GM21528 (cell line): Measurements from ENCODE around the gene JTB.

Source experiments
- ATAC-seq: cut with Tn5 transposase; IDR thresholded peaks from one replicate; pipeline ENCODE4 v1.9.1; 2021; ENCODE audit warnings: mild to moderate bottlenecking, moderate library complexity; ENCODE audit not compliant: unreplicated experiment, low FRiP score

JTB gene

GRCh38 chr1:153957744-153958110 lies 19.7 kb downstream of the JTB start:
- ATAC-seq, result peak; percentile 15

GRCh38 chr1:153956997-153957715 lies 20.3 kb downstream of the JTB start:
- no peak for ATAC-seq

GRCh38 chr1:153954826-153955225 lies 22.6 kb downstream of the JTB start:
- no peak for ATAC-seq

GRCh38 chr1:153953859-153954365 lies 23.6 kb downstream of the JTB start:
- no peak for ATAC-seq

- ATAC-seq, result no peak
Observed at GRCh38 chr1:153951801-153952200, 25.7 kb downstream of the JTB start.

GRCh38 chr1:153951183-153951582 lies 26.3 kb downstream of the JTB start:
- no peak for ATAC-seq

GRCh38 chr1:153946622-153947241 lies 30.7 kb downstream of the JTB start, which contains the start of gene DENND4B:
Gene DENND4B, minus strand, starts transcription at chr1:153946718. Its CDS starts 2,344 bp downstream, at chr1:153944374.
- peak; percentile 56 for ATAC-seq

- ATAC-seq, result peak; percentile 68
Observed at GRCh38 chr1:153945795-153946621, 31.5 kb downstream of the JTB start.

GRCh38 chr1:153945131-153945794 lies 32.2 kb downstream of the JTB start:
- ATAC-seq, result no peak

- ATAC-seq, result no peak
Observed at GRCh38 chr1:153944827-153945117, 32.7 kb downstream of the JTB start.

- ATAC-seq, result no peak
Observed at GRCh38 chr1:153944005-153944826, 33.3 kb downstream of the JTB start.

- no peak for ATAC-seq
Observed at GRCh38 chr1:153942766-153943549, 34.5 kb downstream of the JTB start.

GRCh38 chr1:153941826-153942725 lies 35.4 kb downstream of the JTB start:
- ATAC-seq, result no peak

GRCh38 chr1:153940756-153941155 lies 36.7 kb downstream of the JTB start:
- ATAC-seq, result no peak

- no peak for ATAC-seq
Observed at GRCh38 chr1:153939476-153939875, 38.0 kb downstream of the JTB start.

- no peak for ATAC-seq
Observed at GRCh38 chr1:153938996-153939395, 38.5 kb downstream of the JTB start.

GRCh38 chr1:153937331-153937730 lies 40.1 kb downstream of the JTB start:
- ATAC-seq, result no peak
